Fibroblast of peridontal ligament (primary cell): ENCODE results near the gene RSPH6A.

Source experiments
- DNase-seq: peaks from one replicate; pipeline ENCODE4 v3.0.0-alpha.2; 2010; ENCODE audit errors: extremely low read depth

The RSPH6A gene

DNA sequence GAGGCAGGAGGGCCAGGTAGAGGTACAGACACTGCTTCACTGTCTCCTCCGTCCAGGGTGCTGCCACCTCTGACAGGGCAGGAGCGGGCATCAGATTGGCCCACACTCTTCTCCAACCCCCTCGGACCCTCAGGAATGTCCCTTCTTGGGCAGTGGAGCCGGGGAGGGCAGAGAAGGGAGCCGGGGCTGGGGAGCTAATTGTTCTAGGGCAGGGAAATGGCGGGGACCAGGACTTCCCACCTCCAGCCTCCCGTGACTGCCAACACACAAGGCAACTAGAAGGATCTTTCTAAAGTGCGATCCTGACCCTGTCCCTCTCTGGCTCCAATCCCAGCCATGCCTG, 10.1 kb upstream of the RSPH6A start:
- no peak for DNase-seq

DNA sequence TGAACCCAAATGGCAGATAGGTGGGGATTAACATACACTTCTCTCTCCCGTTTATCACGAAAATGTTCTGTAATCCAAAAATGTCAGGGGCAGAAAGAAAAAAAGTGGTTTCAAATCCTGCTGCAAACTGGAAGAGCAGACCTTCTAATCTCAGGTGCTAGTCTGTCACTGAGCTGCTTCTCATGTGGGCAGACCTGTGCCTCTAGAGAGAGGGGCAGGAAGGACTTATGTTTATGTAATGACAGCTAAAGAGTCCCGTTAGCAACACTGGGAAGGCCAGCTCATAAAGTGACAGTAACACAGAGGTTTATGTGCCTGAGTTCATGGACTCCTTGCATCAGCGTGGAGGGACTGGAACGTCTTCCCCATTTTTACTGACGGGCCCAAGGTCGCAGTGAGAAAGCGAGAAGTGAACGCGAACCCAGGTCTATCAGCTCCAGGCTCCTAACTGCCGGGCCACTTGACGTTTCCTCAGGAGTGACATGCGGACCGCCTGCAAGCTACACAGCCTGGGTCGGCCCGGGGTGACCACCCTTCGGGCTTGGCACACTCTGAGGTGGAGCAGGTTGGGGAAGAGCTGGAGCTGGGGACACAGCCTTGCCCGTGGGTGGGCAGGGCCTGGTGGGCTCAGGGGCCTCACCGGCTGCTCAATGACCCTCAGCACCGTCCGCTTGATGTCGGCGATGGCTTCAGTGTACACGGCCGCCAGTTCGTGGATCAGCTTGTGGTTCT, 9.6 kb upstream of the RSPH6A start:
- no peak for DNase-seq

DNA sequence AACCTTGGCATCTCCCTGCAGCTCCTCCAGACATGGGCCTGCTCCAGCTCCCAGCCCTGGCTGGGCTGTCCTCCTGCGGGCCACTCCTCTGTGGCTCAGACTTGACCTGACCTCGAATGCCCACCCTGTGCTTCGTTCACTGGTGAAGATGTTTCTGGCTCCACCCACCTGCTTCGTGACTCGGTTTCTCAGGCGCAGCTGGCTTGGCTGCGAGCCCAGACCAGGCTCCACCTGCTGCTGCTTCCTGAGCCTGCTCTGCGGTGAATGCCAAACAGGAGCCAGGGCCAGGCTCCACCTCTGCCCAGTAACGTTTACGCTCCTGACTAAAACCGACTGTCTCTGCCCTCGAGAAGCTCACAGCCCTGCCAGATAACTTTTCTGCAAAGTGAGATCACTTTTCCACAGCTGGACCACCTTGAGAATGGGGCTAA, 8.9 kb upstream of the RSPH6A start:
- DNase-seq = no peak

DNA sequence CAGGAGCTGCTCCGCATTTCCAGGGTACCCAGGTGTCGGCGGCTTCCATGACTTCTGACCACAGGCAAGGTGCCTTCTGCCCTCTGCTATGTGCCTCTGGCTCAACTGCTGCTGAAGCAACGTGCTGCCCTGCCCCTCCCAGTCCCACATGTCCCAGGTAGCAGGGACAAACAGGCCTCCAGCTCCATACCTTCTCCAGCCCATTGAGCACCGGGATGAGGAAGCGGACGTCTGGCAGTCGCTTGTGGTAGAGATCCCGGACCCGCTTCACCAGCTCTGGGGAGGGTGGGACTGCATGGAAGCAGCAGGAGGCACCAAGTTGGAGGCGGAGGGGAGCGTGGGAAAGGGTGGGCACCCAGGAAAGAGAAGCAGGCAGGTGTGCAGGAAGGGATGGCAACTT, 8.1 kb upstream of the RSPH6A start:
- no peak for DNase-seq

DNA sequence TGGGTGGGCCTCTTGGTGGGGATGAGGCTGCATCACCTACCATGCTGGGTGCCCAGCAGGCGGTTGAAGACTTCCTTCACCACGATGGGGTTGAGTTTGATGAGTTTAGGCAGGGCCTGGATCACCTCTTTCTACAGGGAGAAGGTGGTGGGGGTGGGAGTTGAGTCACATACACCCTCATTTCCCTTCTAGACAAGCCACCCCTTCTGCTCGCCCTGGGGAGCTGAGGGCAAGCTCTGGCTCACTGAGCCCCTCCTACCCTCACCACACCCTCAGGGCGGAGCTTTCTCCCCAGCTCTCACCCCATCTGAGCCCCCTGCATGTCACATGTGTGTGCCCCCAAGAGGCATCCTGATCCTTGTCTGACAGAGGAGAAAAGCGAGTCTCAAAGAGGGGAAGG, 7.6 kb upstream of the RSPH6A start:
- DNase-seq = no peak

DNA sequence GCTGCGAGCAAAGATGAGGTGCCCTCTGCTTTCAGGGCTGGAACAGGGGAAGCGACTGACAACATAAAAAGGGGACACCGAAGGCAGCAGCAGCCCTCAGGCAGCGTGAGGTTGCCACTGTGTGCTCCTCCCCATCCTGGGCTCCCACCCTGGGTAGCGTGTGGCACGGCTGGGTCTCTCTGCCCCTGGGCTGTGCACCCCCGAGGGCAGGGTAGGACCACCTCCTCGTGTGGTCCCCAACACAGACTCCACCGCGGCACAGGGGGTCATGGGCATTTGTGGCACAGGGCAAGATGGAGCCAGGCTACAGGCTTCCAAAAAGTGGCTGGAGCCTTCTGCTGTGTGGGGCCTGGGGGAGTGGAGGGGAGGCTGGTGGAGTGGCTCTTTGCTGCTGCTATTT, 6.5 kb upstream of the RSPH6A start:
- no peak for DNase-seq

DNA sequence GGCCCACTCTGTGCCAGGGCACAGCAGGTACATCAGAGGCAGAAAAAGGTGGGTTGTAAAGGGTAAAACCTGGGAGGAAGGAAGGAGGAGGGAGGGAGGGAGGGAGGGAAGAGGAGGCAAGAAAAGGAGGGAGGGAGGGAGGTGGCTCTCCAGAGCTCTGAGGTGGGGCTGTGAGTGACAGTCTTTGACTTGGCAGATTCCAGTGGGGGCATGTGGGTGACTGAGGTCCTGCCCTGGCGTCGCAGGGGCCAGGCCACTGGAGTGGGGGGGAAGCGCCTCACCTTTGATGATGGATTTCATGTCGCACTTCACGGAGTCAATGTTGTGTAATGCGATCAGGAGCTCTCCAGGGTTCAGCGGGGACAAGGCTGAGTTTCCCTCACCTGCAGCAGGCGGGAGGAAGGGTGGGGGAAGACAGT, 6.0 kb upstream of the RSPH6A start:
- DNase-seq = no peak

DNA sequence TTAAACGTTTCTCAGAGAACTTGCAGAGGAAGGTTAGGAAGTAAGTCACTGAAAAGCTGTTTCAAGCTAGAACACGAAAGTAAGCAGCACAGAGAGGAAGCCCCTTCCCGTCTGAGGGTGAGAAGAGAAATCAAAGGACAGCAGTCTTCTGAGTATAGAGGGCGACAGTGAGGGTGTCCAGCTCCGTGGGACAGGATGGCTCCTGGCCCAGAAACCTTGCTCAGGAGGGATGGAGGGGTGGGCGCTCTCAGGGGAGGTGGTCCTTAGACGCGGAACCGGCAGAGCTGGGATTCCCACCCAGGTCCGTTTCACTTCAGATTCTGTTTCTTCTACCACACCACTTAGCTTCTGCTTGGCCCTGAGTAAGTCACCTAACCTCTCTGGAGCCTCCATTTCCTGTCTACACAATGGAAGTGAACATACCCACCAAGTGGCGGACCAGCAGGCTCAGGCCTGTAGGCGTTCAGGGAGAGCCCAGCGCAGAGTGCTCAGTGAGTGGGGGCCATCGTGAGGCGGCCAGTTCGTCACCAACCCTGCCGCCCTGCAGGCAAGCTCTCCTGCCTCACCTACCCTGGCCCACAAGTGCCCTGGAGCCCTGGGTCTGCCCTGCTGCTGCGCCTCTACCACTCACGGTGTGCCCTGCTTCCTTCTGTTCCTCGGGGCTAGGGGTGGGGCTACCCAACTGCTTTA, 5.5 kb upstream of the RSPH6A start:
- DNase-seq = no peak

DNA sequence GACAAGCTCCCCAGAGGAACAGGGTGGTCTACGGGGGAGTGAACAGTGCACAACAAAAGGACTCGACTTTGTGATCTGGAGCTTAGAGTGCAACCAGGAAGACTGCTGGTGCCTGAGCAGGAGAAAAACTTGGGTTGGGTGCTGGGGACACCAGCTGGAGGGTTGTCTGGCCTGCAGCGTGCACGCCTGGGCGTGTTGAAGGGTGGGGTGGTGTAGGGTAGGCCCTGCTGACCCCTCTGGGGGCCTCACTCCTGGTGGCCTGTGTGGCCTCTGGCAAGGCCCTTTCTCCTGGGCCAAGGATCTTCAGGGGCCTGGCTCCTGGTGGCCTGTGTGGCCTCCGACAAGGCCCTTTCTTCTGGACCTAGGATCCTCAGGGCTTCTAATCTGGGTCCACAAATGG, 4.7 kb upstream of the RSPH6A start:
- no peak for DNase-seq

DNA sequence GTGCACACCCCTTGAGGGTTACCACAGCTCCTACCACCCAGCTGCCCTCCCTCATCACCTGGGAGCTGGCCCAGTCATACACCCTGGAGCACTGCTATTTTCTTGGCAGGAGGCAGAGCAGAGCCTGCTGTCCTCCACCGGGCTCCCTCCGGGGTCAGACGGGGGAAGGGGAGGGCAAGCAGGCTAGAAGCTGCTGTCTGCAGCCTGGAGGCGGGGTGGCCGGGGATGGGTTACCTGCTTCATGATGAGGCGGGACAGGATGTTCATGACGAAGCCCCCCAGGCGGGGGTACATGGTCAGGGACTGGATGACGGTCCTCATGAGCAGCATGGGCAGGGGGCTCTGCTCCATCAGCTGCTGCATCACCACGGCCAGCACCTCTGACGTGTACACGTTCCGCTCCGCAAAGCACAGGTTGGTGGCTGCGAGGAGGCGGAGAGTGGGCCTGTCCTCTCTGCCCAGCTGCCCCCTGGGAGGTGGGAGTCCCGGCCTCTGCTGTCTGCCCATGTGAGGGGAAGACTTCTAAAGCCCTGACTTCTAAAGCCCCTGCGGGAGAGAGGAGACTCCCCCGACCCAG, 2.7 kb upstream of the RSPH6A start:
- no peak for DNase-seq

DNA sequence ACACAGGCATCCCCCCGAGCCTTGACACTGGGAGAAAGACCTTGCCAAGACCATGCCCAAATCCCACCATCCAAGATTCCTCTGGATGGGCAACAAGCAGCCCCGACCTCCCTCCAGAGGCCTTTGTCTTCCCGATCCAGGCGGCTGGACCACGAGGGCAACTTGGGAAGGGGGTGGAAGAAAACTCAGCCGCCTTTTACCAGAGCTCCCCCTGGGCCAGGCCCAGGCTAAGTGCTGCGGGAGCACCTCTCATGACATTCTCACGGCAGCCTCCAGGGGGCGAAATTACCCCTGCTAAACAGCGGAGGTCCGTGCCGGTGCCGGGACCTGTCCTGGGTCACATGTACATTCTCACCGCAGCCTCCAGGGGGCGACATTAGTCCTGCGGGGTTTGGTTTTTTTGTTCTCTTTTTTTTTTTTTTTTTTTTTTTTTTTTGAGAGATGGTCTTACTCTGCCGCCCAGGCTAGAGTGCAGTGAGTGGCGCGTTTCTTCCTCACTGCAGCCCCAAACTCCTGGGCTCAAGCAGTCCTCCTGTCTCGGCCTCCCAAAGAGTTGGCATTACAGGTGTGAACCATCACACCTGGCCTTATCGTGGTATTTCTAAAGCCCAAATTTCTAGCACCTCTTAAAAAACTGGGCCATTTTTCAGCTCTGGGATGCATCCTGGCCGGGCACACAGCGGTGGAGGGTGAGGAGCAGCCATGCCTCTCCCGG, 2.1 kb upstream of the RSPH6A start:
- peak; percentile 94 for DNase-seq

DNA sequence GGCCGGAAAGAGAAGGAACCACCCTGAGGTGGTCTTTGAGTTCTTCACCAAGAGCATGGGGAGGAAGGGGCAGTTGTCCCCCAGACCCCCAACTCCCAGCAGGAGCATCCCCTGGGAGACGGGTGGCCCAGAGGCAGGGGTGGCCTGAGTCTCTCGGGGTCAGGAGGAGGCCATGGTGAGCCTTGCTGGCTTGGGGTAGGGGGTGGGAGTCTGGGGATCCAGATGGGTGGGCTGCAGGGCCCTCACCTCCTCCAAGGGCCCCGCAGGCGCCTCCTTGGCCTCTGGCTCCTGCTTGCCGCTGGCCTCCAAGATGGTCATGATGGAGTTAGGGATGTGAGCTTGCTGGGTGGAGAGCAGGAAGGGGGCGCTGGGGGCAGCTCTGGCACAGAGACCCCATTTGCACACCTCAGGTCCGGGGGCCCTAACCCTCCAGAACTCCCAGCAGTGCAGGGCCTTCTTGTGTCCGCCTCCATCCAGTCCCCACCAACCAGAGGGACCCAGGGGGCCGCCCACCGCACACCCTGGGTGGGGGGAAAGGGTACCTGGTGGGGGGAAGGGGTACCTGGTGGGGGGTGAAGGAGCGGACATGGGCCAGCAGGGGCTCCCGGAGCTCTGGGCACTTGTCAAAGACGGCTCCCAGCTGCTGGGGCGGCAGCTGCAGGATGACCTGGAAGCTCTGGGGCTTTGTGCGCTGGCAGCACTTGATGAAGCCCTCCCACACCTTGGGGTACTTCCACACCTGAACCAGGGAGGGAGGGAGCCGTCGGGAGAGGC, 1.3 kb upstream of the RSPH6A start:
- DNase-seq = no peak

DNA sequence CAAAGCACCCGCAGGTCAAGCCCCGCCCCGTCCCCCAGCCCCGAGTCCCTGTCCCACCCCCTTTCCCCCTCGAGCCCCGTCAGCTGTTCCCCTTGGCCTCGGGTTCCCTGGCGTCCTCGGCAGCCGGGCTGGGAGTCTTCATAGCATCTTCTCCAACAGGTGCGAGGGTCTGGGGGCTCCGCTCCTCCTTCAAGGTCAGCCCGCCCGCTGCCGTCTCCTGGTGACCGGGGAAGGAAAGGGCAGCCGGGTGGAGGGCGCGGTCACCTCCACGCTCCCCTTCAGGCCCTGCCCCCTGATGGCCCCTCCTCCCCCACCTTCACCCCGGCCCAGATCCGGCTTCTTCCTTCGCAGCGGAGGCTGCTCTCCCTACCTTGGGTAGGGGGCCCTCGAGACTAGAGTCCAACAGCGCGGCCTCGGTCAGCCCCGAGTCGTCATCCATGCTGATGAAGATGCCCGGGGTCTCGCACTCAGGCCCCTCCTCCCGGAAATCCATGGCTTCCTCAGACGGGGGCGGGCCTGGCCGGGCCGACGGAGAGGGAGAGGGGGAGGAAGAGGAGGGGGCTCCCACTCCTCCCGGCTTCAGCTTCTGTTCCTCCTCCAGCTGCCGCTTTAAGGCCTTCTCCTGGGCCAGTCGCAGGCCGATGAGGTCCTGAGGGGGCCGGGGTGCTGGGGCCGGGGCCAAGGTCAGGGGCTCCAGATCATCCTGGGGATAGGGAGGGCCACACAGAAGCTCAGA, 541 bp upstream of the RSPH6A start:
- no peak for DNase-seq

DNA sequence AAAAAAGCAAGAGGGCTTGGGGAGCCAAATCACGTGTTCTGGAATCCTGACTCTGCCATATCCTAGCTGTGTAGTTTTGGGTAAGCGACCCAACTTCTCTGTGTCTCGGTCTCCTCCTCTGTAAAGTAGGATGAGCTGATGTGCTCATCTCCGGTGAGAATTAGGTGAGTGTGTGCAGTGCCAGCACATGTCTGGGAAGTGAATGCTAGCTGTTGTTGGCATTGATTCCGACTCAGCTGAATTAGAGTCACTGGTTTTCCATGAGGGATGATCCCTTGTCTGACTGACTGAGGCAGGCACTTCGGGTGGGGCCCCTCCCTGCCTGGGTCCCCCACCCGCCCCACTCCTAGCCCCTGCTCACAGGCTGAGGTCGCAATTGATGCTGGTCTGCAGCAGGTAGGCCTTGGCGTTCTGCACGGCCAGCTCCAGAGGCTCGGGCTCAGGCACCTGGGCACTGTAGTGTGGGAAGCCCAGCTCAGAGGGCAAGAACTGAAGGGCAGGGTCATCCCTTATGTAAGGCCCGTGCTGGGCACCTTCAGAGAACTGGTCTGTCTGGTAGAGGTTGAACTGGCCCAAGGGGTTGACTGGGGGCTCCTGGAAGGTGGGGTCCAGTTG, 835 bp downstream of the RSPH6A start:
- no peak for DNase-seq

DNA sequence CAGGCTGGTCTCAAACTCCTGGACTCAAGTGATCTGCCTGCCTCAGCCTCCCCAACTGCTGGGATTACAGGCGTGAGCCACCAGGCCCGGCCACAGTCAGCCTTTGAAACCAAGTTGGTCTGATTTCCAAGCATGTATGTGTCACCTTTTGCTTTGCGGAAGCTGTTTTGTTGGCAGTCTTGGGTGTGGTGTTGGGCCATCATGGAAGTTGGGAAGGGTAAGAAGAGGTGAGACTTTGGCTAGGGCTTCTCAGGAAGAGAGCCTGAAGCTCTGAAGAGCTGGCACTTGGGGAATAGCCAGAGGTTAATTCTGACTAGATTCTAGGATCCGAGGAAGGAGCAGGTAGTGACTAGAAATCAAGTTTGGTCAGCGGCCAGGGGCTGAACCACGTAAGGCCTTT, 2.8 kb downstream of the RSPH6A start:
- DNase-seq = no peak

DNA sequence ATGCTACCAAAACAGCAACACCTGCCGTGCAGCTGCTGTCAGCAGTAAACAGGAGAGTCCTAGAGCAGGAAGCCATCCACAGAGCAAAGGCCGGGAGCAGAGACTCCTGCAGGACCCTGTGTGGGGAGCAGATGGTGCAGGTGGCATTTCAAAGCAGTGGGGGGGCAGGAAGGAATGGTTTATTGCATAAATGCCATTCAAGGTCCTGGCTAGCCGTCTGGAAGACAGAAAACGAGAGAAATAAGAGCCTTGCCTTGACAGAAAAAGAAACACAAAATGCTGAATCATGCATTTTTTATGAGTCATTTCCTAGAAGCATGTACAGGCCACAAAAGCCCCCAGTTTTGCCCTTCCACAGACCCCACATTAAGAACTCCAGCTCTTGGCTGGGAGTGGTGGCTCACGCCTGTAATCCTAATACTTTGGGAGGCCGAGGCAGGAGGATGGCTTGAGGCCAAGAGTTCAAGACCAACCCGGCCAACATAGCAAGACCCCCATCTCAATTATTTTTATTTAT, 5.4 kb downstream of the RSPH6A start:
- peak; percentile 81 for DNase-seq

DNA sequence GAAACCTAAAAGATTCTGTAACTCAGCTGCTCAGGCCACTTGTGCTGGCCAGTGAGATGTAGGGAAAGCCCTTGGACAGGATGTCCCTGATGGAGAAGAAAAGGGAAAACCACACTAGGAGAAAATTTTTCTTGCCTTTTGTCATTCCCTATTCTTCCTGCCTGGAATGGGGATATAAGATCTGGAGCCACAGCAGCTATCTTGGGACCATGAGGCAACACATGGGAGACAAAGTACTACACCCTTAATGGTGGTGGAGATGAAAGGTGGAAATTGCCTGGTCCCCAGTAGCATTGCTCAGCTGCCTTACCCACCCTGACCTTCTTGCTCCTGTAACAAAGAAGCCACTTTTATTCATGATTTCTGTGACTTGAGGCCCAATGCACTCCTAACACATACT, 9.4 kb downstream of the RSPH6A start:
- DNase-seq = no peak

DNA sequence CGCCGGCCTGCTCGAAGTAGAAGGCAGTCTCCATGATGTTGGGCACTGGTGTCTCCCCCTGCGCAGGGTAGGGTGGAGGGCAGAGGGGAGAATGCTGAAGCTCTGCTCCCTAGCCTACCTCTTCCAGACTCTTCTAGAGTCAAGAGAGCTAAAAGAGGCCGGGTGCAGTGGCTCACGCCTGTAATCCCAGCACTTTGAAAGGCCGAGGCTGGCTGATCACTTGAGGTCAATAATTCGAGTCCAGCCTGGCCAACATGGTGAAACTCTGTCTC, 10.2 kb downstream of the RSPH6A start:
- DNase-seq = no peak

DNA sequence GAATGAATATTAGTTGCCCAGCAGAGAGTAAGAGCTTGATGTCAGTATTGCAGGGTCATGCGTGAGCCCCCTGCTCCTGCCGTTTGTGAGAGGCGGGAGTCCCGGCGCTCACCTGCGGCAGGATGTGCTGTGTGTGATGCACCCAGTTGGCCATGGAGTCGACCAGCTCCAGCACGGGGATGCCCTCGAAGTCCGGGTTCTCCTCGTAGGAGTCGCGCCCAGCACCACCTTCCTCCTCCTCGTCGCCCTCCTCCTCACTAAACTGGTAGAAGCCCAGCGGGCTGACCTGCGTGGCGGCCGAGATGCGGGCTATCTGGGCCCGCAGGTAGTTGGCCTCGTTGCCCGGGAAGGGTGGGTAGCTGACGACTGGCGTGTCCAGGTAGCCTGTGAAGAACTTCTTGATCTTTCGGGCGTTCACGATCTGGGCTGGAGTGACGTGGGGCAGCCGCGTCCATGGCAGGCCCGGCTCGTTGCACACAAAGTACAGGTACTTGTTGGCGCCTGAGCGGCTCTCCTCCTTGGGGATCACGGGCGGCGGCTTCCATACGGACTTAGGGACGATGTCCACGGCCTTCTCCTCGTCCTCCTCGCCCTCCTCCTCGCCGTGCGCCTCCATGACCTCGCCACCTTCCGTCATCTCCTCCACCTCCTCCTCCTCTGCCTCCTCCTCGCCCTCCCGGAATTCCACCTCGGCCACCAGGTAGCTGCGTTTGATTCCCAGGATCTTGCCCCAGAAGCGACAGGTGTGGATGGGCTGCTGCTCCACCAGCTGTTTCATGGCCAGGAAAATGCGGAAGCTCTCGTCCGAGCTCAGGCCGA, 10.8 kb downstream of the RSPH6A start:
- DNase-seq = no peak

DNA sequence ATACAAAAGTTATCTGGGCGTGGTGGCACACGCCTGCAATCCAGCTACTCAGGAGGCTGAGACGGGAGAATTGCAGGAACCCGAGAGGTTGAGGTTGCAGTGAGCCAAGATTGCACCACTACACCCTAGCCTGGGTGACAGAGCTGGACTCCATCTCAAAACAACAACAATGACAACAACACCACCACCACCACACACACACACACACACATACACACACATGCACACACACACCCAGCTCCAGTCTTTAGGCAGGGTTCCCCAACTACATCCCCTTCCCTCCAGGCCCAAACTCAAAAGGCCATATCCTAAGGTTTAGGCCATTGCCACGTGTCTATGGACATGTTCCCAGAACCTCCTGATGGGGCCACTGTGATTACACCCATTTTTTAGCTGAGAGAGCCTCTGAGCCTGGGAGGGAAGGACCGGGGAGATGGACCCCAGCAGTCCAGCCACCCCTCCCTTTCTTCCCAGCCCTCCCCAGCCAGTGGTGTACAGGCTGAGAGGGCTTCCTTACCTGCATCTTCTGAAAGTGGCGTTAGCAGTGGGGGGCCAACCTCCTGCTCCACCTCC, 13.4 kb downstream of the RSPH6A start:
- no peak for DNase-seq
